ENCODE measurements around the gene LHX2.

- TF ChIP-seq CTCF (conservative IDR thresholded peaks at IDR 0.05) (no peak), EZH2 (IDR thresholded peaks at IDR 0.05; ENCODE audit: low read depth) (no peak)
Observed at GRCh38 chr9:123974471-123974870, 37.1 kb upstream of the LHX2 start.

All from PC-9 (cell line).